Vagina (tissue), 2 donors: ENCODE results near the gene DLX1. TPM values are rescaled to one million over a fixed set of nuclear protein-coding genes. Genes with fewer than 3 reads are reported as not detected.

Experiments
- DNase-seq, 2 donors: peaks; one replicate each; pipeline ENCODE4 v3.0.0-alpha.2; 2017; ENCODE audit errors: extremely low spot score in 2 of 2
- H3K27ac ChIP-seq: fragments of 200-600 bp; sonication (generic); one replicate; pipeline ENCODE4 v1.5.1; 2019
- H3K27me3 ChIP-seq: fragments of 200-600 bp; sonication (generic); one replicate; pipeline ENCODE4 v1.5.1; 2019
- H3K36me3 ChIP-seq, 2 donors: fragments of 200-600 bp; sonication (generic); one replicate each; pipeline ENCODE4 v1.5.1; 2017 to 2019
- H3K4me1 ChIP-seq: fragments of 200-600 bp; sonication (generic); one replicate; pipeline ENCODE4 v1.5.1; 2019
- H3K4me3 ChIP-seq, 2 donors: fragments of 200-600 bp; sonication (generic); 1 replicate in 1 of 2; 2 replicates in 1 of 2; pipeline ENCODE4 v1.5.1; 2016 to 2019
- H3K9me3 ChIP-seq: fragments of 200-600 bp; sonication (generic); one replicate; pipeline ENCODE4 v1.5.1; 2019
- CTCF ChIP-seq, 3 experiments: fragments of 450-650 bp in 2 of 3; fragments of 200-600 bp in 1 of 3; sonication (generic) in 1 of 3; IDR thresholded peaks; one replicate each; pipeline ENCODE4 v1.5.1; 2017 to 2019; ENCODE audit warnings: antibody characterized with exemption in 3 of 3, mild to moderate bottlenecking in 2 of 3, moderate library complexity in 2 of 3
- POLR2A ChIP-seq, 2 donors: fragments of 450-650 bp; IDR thresholded peaks; one replicate each; pipeline ENCODE4 v1.6.1; 2017; ENCODE audit warnings: antibody characterized with exemption in 2 of 2, mild to moderate bottlenecking in 2 of 2, moderate library complexity in 2 of 2
- POLR2AphosphoS5 ChIP-seq, 2 donors: sonication (generic); formaldehyde crosslinking; IDR thresholded peaks; one replicate each; pipeline ENCODE4 v1.9.0; 2017; ENCODE audit warnings: antibody characterized with exemption in 2 of 2, mild to moderate bottlenecking in 2 of 2, low read depth in 1 of 2; ENCODE audit not compliant: insufficient read depth in 1 of 2
- intact Hi-C: fragments of 100-400 bp; cut with DNase I; formaldehyde crosslinking; loops from one replicate; pipeline ENCODE4 v1.15.1; 2023
- total RNA-seq: library from RNA; depleted of rRNA; stranded (reverse); fragments of >200 nt; gene quantifications from one replicate; pipeline ENCODE4 v1.2.3, GENCODE V29; 2016

The DLX1 gene
- total RNA-seq, 1 donor from 2014 or later = not detected

- H3K9me3 ChIP-seq = no peaks in the 10 kb centered on the region
- no peak for TF ChIP-seq POLR2A (IDR thresholded peaks at IDR 0.05)
- TF ChIP-seq POLR2AphosphoS5 (IDR thresholded peaks at IDR 0.05; ENCODE audit: insufficient read depth in 1 of 2, low read depth in 1 of 2) = no peak
- no peak for TF ChIP-seq CTCF (IDR thresholded peaks at IDR 0.05)
- no peak for DNase-seq
- no peak overlapping the region for H3K27ac ChIP-seq
- no peak overlapping the region for H3K4me3 ChIP-seq
- H3K4me1 ChIP-seq = no peaks in the 10 kb centered on the region
- intact Hi-C loops = no loop called here
- no peaks in the 10 kb centered on the region for H3K27me3 ChIP-seq
- no peaks in the 10 kb centered on the region for H3K36me3 ChIP-seq
These were observed 35.7 kb upstream of the DLX1 start for GRCh38 chr2:172049567-172050120.

- DNase-seq = no peak
- no peaks in the 10 kb centered on the region for H3K27me3 ChIP-seq
- H3K27ac ChIP-seq = no peak overlapping the region
- intact Hi-C loops = no loop called here
- H3K4me1 ChIP-seq = no peaks in the 10 kb centered on the region
- no peak for TF ChIP-seq POLR2A (IDR thresholded peaks at IDR 0.05)
- TF ChIP-seq CTCF (IDR thresholded peaks at IDR 0.05) = no peak
- TF ChIP-seq POLR2AphosphoS5 (IDR thresholded peaks at IDR 0.05; ENCODE audit: insufficient read depth in 1 of 2, low read depth in 1 of 2) = no peak
- no peak overlapping the region for H3K4me3 ChIP-seq
- no peaks in the 10 kb centered on the region for H3K9me3 ChIP-seq
- H3K36me3 ChIP-seq = no peaks in the 10 kb centered on the region
These were observed 34.7 kb upstream of the DLX1 start for GRCh38 chr2:172050479-172051125.

- DNase-seq = no peak
- Histone ChIP-seq H3K27me3 (no peaks in the 10 kb centered on the region), H3K4me3 (no peak overlapping the region), H3K4me1 (no peaks in the 10 kb centered on the region), H3K27ac (no peak overlapping the region), H3K36me3 (no peaks in the 10 kb centered on the region), H3K9me3 (no peaks in the 10 kb centered on the region)
- TF ChIP-seq POLR2AphosphoS5 (IDR thresholded peaks at IDR 0.05; ENCODE audit: insufficient read depth in 1 of 2, low read depth in 1 of 2) (no peak), CTCF (IDR thresholded peaks at IDR 0.05) (no peak), POLR2A (IDR thresholded peaks at IDR 0.05) (no peak)
- intact Hi-C loops = no loop called here
These were observed 33.0 kb upstream of the DLX1 start for GRCh38 chr2:172052000-172052983.

GRCh38 chr2:172053486-172053885, 31.8 kb upstream of the DLX1 start:
- Histone ChIP-seq H3K27me3 (no peaks in the 10 kb centered on the region), H3K4me1 (no peaks in the 10 kb centered on the region), H3K36me3 (no peaks in the 10 kb centered on the region), H3K4me3 (no peak overlapping the region), H3K27ac (no peak overlapping the region), H3K9me3 (no peaks in the 10 kb centered on the region)
- intact Hi-C loops = no loop called here
- no peak for DNase-seq
- TF ChIP-seq POLR2AphosphoS5 (IDR thresholded peaks at IDR 0.05; ENCODE audit: insufficient read depth in 1 of 2, low read depth in 1 of 2) = no peak

- Histone ChIP-seq H3K4me3 (no peak overlapping the region), H3K27me3 (no peaks in the 10 kb centered on the region), H3K27ac (no peak overlapping the region), H3K36me3 (no peaks in the 10 kb centered on the region), H3K9me3 (no peaks in the 10 kb centered on the region), H3K4me1 (no peaks in the 10 kb centered on the region)
- intact Hi-C loops = no loop called here
- DNase-seq = no peak
- no peak for TF ChIP-seq CTCF (IDR thresholded peaks at IDR 0.05)
- no peak for TF ChIP-seq POLR2A (IDR thresholded peaks at IDR 0.05)
- no peak for TF ChIP-seq POLR2AphosphoS5 (IDR thresholded peaks at IDR 0.05; ENCODE audit: insufficient read depth in 1 of 2, low read depth in 1 of 2)
These were observed 29.0 kb upstream of the DLX1 start for GRCh38 chr2:172056293-172056692.
